ENCODE data around the gene C2orf72.
"Not testable (repeated sequence)": the region's sequence is repeated elsewhere in the genome, so short reads cannot be mapped to it uniquely, and the experiment has no call there.

The C2orf72 gene

DNA sequence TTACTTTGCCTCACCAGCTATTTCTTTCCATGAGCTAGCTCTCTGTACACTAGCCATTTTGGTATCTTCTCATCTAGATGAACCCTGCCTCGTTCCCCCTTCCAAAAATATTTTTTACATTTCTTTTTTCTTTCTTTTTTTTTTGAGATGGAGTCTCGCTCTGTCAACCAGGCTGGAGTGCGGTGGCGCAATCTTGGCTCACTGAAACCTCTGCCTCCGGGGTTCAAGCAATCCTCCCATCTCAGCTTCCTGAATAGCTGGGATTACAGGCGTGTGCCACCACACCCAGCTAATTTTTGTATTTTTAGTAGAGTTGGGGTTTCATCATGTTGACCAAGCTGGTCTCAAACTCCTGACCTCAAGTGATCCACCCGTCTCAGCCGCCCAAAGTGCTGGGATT lies 30.2 kb downstream of the C2orf72 start:
- H3K79me1 ChIP-seq (ENCODE audit: low read depth, low read length); H4K8ac ChIP-seq (ENCODE audit: low read depth, low read length); H3K9ac ChIP-seq (ENCODE audit: low read depth, low read length, poor library complexity); H3K18ac ChIP-seq (ENCODE audit: low read length); H2BK12ac ChIP-seq (ENCODE audit: low read length); H2BK120ac ChIP-seq (ENCODE audit: low read depth, low read length); H3K9me3 ChIP-seq (replicated peaks in 1 of 2; ENCODE audit: control insufficient read depth in 2 of 2, insufficient read depth in 1 of 2, low read depth in 1 of 2, low read length in 2 of 2); H3K4me3 ChIP-seq (ENCODE audit: low read length in 2 of 2); H3K4ac ChIP-seq (ENCODE audit: low read length); H2AK5ac ChIP-seq (ENCODE audit: low read depth, low read length); H3K27ac ChIP-seq (replicated peaks; ENCODE audit: low read length); H2BK5ac ChIP-seq (ENCODE audit: low read length); H3K4me1 ChIP-seq (ENCODE audit: control insufficient read depth in 2 of 2, insufficient read depth in 1 of 2, low read depth in 1 of 2, low read length in 2 of 2); H3K23ac ChIP-seq (ENCODE audit: low read depth, low read length, poor library complexity); H3K14ac ChIP-seq (ENCODE audit: low read length); DNase-seq (ENCODE audit: low spot score); H3K4me2 ChIP-seq (ENCODE audit: insufficient read depth, low read length, poor library complexity, severe bottlenecking); H4K91ac ChIP-seq (ENCODE audit: low read depth, low read length, poor library complexity); H3K27me3 ChIP-seq (ENCODE audit: control insufficient read depth in 3 of 3, insufficient read depth in 3 of 3, low read depth in 1 of 3, low read length in 3 of 3); H2BK15ac ChIP-seq (ENCODE audit: low read length); H2AFZ ChIP-seq (ENCODE audit: low read length): not testable (repeated sequence)
- WGBS, 2 donors (ENCODE audit: extremely low coverage in 2 of 2, insufficient read length in 2 of 2, insufficient replicate concordance in 1 of 2) = no CpG with 5 or more reads among the region's 8 CpGs
- peaks cover 20 to 97% of the 10 kb centered on the region in 2 donors for H3K36me3 ChIP-seq (replicated peaks in 1 of 2; ENCODE audit: control insufficient read depth in 2 of 2, insufficient read depth in 2 of 2, low read length in 2 of 2)

DNA sequence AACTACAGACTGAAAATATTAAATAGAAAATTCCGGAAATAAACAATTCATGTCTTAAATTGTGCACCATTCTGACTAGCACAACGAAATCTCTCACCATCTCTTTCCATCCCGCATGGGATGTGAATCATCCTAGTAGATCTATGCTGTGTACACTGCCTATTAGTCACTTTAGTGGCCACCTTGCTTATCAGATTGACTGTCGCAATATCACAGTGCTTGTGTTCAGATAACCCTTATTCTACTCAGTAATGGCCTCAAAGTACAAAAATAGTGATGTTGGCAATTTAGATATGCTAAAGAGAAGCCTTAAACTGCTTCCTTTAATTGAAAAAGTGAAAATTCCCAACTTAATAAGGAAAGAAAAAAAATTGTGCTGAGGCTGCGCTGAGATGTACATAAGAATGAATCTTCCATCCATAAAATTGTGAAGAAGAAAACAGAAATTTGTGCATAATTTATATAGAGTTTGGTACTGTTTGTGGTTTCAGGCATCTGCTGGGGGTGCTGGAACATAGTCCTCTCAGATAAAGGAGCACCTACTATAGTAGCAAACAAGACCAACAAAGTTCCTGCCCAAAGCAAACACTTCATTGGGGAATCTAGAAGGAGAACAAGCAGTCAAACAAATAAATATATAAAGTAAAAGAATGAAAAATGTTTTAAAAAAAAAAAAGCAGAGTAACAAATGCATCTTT lies 31.4 kb downstream of the C2orf72 start:
- no peaks in the 10 kb centered on the region for H3K4me1 ChIP-seq (ENCODE audit: control insufficient read depth in 2 of 2, insufficient read depth in 1 of 2, low read depth in 1 of 2, low read length in 2 of 2)
- no peak for DNase-seq (ENCODE audit: low spot score)
- H2BK120ac ChIP-seq (ENCODE audit: low read depth, low read length) = no peak overlapping the region
- H3K4ac ChIP-seq (ENCODE audit: low read length) = no peak overlapping the region
- H3K4me2 ChIP-seq (ENCODE audit: insufficient read depth, low read length, poor library complexity, severe bottlenecking) = no peak overlapping the region
- no peak overlapping the region for H2BK5ac ChIP-seq (ENCODE audit: low read length)
- H2AFZ ChIP-seq (ENCODE audit: low read length) = no peak overlapping the region
- no peak overlapping the region for H3K23ac ChIP-seq (ENCODE audit: low read depth, low read length, poor library complexity)
- no peak overlapping the region for H2BK12ac ChIP-seq (ENCODE audit: low read length)
- no peak overlapping the region for H3K14ac ChIP-seq (ENCODE audit: low read length)
- no peak overlapping the region for H3K9ac ChIP-seq (ENCODE audit: low read depth, low read length, poor library complexity)
- H4K91ac ChIP-seq (ENCODE audit: low read depth, low read length, poor library complexity) = no peak overlapping the region
- H3K79me1 ChIP-seq (ENCODE audit: low read depth, low read length) = no peaks in the 10 kb centered on the region
- H3K36me3 ChIP-seq (replicated peaks in 1 of 2; ENCODE audit: control insufficient read depth in 2 of 2, insufficient read depth in 2 of 2, low read length in 2 of 2) = peaks cover 21 to 97% of the 10 kb centered on the region in 2 donors
- no peak overlapping the region for H3K27ac ChIP-seq (replicated peaks; ENCODE audit: low read length)
- no peaks in the 10 kb centered on the region for H3K27me3 ChIP-seq (ENCODE audit: control insufficient read depth in 3 of 3, insufficient read depth in 3 of 3, low read depth in 1 of 3, low read length in 3 of 3)
- no peak overlapping the region for H3K4me3 ChIP-seq (ENCODE audit: low read length in 2 of 2)
- H2BK15ac ChIP-seq (ENCODE audit: low read length) = no peak overlapping the region
- no CpG with 5 or more reads among the region's 5 CpGs for WGBS, 2 donors (ENCODE audit: extremely low coverage in 2 of 2, insufficient read length in 2 of 2, insufficient replicate concordance in 1 of 2)
- H4K8ac ChIP-seq (ENCODE audit: low read depth, low read length) = no peak overlapping the region
- no peak overlapping the region for H2AK5ac ChIP-seq (ENCODE audit: low read depth, low read length)
- H3K18ac ChIP-seq (ENCODE audit: low read length) = no peak overlapping the region
- no peaks in the 10 kb centered on the region for H3K9me3 ChIP-seq (replicated peaks in 1 of 2; ENCODE audit: control insufficient read depth in 2 of 2, insufficient read depth in 1 of 2, low read depth in 1 of 2, low read length in 2 of 2)

DNA sequence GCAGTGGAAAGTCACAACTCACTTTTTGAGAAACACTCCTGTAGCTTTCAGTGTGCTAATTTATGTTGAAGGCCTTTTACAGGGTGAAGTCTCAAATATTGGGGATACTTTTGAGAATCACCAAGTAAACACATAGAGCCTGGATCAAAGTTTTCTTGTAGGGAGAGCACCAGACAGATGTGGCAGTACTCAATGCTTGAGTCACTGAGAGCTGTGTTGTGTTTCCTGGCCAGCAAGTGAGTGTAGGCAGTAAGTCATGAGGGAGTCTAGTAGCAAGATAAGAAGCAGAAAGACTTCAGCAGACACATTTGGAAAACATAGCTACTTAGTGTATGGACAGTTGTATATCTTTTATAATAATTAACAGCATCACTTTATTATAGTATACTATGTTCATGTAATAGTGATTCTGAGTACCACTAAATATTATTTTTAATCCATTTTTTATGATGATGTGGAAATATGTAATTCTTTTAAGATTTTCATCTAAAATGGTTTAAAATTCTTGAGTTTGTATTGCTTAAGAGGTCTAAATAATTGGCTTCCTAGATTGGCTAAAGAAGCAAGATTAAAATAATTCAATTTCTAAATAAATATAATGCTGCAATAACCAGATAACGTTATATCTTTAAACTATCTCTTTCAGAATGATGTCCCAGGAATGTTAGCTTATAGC lies 32.2 kb downstream of the C2orf72 start:
- Histone ChIP-seq H3K79me1 (ENCODE audit: low read depth, low read length) (no peaks in the 10 kb centered on the region), H3K9me3 (replicated peaks in 1 of 2; ENCODE audit: control insufficient read depth in 2 of 2, insufficient read depth in 1 of 2, low read depth in 1 of 2, low read length in 2 of 2) (no peaks in the 10 kb centered on the region), H3K27ac (replicated peaks; ENCODE audit: low read length) (no peak overlapping the region), H2AK5ac (ENCODE audit: low read depth, low read length) (no peak overlapping the region), H3K23ac (ENCODE audit: low read depth, low read length, poor library complexity) (no peak overlapping the region), H2BK15ac (ENCODE audit: low read length) (no peak overlapping the region), H3K27me3 (ENCODE audit: control insufficient read depth in 3 of 3, insufficient read depth in 3 of 3, low read depth in 1 of 3, low read length in 3 of 3) (no peaks in the 10 kb centered on the region), H3K4me2 (ENCODE audit: insufficient read depth, low read length, poor library complexity, severe bottlenecking) (no peak overlapping the region), H2BK120ac (ENCODE audit: low read depth, low read length) (no peak overlapping the region), H2BK12ac (ENCODE audit: low read length) (no peak overlapping the region), H4K8ac (ENCODE audit: low read depth, low read length) (no peak overlapping the region), H4K91ac (ENCODE audit: low read depth, low read length, poor library complexity) (no peak overlapping the region), H2AFZ (ENCODE audit: low read length) (no peak overlapping the region), H3K4ac (ENCODE audit: low read length) (no peak overlapping the region), H3K9ac (ENCODE audit: low read depth, low read length, poor library complexity) (no peak overlapping the region), H3K36me3 (replicated peaks in 1 of 2; ENCODE audit: control insufficient read depth in 2 of 2, insufficient read depth in 2 of 2, low read length in 2 of 2) (peaks cover 18 to 96% of the 10 kb centered on the region in 2 donors), H3K4me3 (ENCODE audit: low read length in 2 of 2) (no peak overlapping the region), H3K14ac (ENCODE audit: low read length) (no peak overlapping the region), H3K4me1 (ENCODE audit: control insufficient read depth in 2 of 2, insufficient read depth in 1 of 2, low read depth in 1 of 2, low read length in 2 of 2) (no peaks in the 10 kb centered on the region), H2BK5ac (ENCODE audit: low read length) (no peak overlapping the region), H3K18ac (ENCODE audit: low read length) (no peak overlapping the region)
- WGBS, 2 donors (ENCODE audit: extremely low coverage in 2 of 2, insufficient read length in 2 of 2, insufficient replicate concordance in 1 of 2) = no CpG with 5 or more reads among the region's 1 CpG
- no peak for DNase-seq (ENCODE audit: low spot score)

DNA sequence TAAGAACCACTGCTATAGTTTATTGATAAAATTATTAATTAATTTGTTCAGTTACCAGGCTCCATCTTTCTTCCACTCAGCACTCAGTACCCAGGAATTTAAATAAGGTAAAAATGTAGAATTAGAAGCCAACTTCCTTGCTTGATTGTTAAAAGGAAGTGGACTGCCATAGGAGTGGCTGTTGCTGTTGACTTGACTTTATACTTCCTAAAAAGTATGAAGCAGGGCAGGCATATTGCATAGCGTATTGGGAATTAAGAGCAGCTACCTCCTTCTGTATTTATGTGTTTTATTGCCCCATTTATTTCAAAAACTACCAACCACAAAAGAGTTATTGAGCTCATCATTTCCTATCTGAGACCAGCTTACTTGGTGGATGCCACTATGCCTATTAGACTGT lies 47.2 kb downstream of the C2orf72 start:
- no peak overlapping the region for H3K4me3 ChIP-seq (ENCODE audit: low read length in 2 of 2)
- no peak overlapping the region for H2BK15ac ChIP-seq (ENCODE audit: low read length)
- H3K9me3 ChIP-seq (replicated peaks in 1 of 2; ENCODE audit: control insufficient read depth in 2 of 2, insufficient read depth in 1 of 2, low read depth in 1 of 2, low read length in 2 of 2) = no peaks in the 10 kb centered on the region
- no peak overlapping the region for H3K4ac ChIP-seq (ENCODE audit: low read length)
- no peak overlapping the region for H3K23ac ChIP-seq (ENCODE audit: low read depth, low read length, poor library complexity)
- no peak for DNase-seq (ENCODE audit: low spot score)
- H4K91ac ChIP-seq (ENCODE audit: low read depth, low read length, poor library complexity) = no peak overlapping the region
- no peaks in the 10 kb centered on the region for H3K27me3 ChIP-seq (ENCODE audit: control insufficient read depth in 3 of 3, insufficient read depth in 3 of 3, low read depth in 1 of 3, low read length in 3 of 3)
- no peak overlapping the region for H3K27ac ChIP-seq (replicated peaks; ENCODE audit: low read length)
- H3K14ac ChIP-seq (ENCODE audit: low read length) = no peak overlapping the region
- H4K8ac ChIP-seq (ENCODE audit: low read depth, low read length) = no peak overlapping the region
- H2BK5ac ChIP-seq (ENCODE audit: low read length) = no peak overlapping the region
- no peak overlapping the region for H2AK5ac ChIP-seq (ENCODE audit: low read depth, low read length)
- no peak overlapping the region for H2BK12ac ChIP-seq (ENCODE audit: low read length)
- no CpG with 5 or more reads among the region's 1 CpG for whole genome bisulfite sequencing, 2 donors (ENCODE audit: extremely low coverage in 2 of 2, insufficient read length in 2 of 2, insufficient replicate concordance in 1 of 2)
- H2BK120ac ChIP-seq (ENCODE audit: low read depth, low read length) = no peak overlapping the region
- peaks cover 29 to 99% of the 10 kb centered on the region in 2 donors for H3K36me3 ChIP-seq (replicated peaks in 1 of 2; ENCODE audit: control insufficient read depth in 2 of 2, insufficient read depth in 2 of 2, low read length in 2 of 2)
- H3K4me2 ChIP-seq (ENCODE audit: insufficient read depth, low read length, poor library complexity, severe bottlenecking) = no peak overlapping the region
- no peak overlapping the region for H2AFZ ChIP-seq (ENCODE audit: low read length)
- no peaks in the 10 kb centered on the region for H3K79me1 ChIP-seq (ENCODE audit: low read depth, low read length)
- H3K9ac ChIP-seq (ENCODE audit: low read depth, low read length, poor library complexity) = no peak overlapping the region
- H3K18ac ChIP-seq (ENCODE audit: low read length) = no peak overlapping the region
- no peaks in the 10 kb centered on the region for H3K4me1 ChIP-seq (ENCODE audit: control insufficient read depth in 2 of 2, insufficient read depth in 1 of 2, low read depth in 1 of 2, low read length in 2 of 2)
